Parathyroid adenoma (tissue), 2 donors: Measurements from ENCODE around the gene DCAF17.

Source experiments
- H2AFZ ChIP-seq: fragments of 300-600 bp; sonication (generic); one replicate; pipeline ENCODE4 v1.7.0; 2017; ENCODE audit warnings: antibody characterized with exemption, mild to moderate bottlenecking
- H3K27ac ChIP-seq: fragments of 300-600 bp; sonication (generic); one replicate; pipeline ENCODE4 v1.7.0; 2017
- H3K27me3 ChIP-seq: fragments of 300-600 bp; sonication (generic); one replicate; pipeline ENCODE4 v1.7.0; 2017; ENCODE audit warnings: low read length; ENCODE audit not compliant: control insufficient read depth, insufficient read depth
- H3K36me3 ChIP-seq: fragments of 300-600 bp; sonication (generic); one replicate; pipeline ENCODE4 v1.7.0; 2017; ENCODE audit warnings: low read length; ENCODE audit not compliant: control insufficient read depth, insufficient read depth
- H3K4me1 ChIP-seq: fragments of 300-600 bp; sonication (generic); one replicate; pipeline ENCODE4 v1.7.0; 2017; ENCODE audit warnings: control low read depth
- H3K4me2 ChIP-seq: fragments of 300-600 bp; sonication (generic); one replicate; pipeline ENCODE4 v1.7.0; 2017; ENCODE audit warnings: low read length
- H3K4me3 ChIP-seq: fragments of 300-600 bp; sonication (generic); one replicate; pipeline ENCODE4 v1.7.0; 2017; ENCODE audit warnings: low read depth, low read length
- H3K79me2 ChIP-seq: fragments of 300-600 bp; sonication (generic); one replicate; pipeline ENCODE4 v1.7.0; 2017; ENCODE audit warnings: control low read depth
- H3K9ac ChIP-seq: fragments of 300-600 bp; sonication (generic); one replicate; pipeline ENCODE4 v1.7.0; 2017; ENCODE audit warnings: mild to moderate bottlenecking
- H3K9me3 ChIP-seq: fragments of 300-600 bp; sonication (generic); one replicate; pipeline ENCODE4 v1.7.0; 2017; ENCODE audit warnings: low read length; ENCODE audit not compliant: control insufficient read depth
- CTCF ChIP-seq: fragments of 300-600 bp; sonication (generic); IDR thresholded peaks from one replicate; pipeline ENCODE4 v1.7.0; 2017; ENCODE audit warnings: antibody characterized with exemption, mild to moderate bottlenecking
- donor health status: primary hyperparathyroidism.

DCAF17 gene

GRCh38 chr2:171404261-171404660, 29.8 kb upstream of the DCAF17 start:
- Histone ChIP-seq H3K4me2 (no peak overlapping the region), H3K27me3 (no peaks in the 10 kb centered on the region), H2AFZ (no peak overlapping the region), H3K27ac (no peak overlapping the region), H3K79me2 (no peaks in the 10 kb centered on the region), H3K4me1 (peaks cover 5% of the 10 kb centered on the region), H3K4me3 (no peak overlapping the region), H3K9ac (no peak overlapping the region), H3K9me3 (no peaks in the 10 kb centered on the region), H3K36me3 (no peaks in the 10 kb centered on the region)
- no peak for TF ChIP-seq CTCF

GRCh38 chr2:171404719-171405118, 29.3 kb upstream of the DCAF17 start:
- Histone ChIP-seq H3K4me2 (no peak overlapping the region), H3K9me3 (no peaks in the 10 kb centered on the region), H3K4me3 (no peak overlapping the region), H3K4me1 (peaks cover 5% of the 10 kb centered on the region), H3K27ac (no peak overlapping the region), H3K27me3 (no peaks in the 10 kb centered on the region), H3K9ac (no peak overlapping the region), H3K36me3 (no peaks in the 10 kb centered on the region), H2AFZ (no peak overlapping the region), H3K79me2 (no peaks in the 10 kb centered on the region)
- no peak for TF ChIP-seq CTCF

GRCh38 chr2:171405546-171405945, 28.5 kb upstream of the DCAF17 start:
- H3K36me3 ChIP-seq: no peaks in the 10 kb centered on the region
- no peaks in the 10 kb centered on the region for H3K79me2 ChIP-seq
- peaks cover 8% of the 10 kb centered on the region for H3K4me1 ChIP-seq
- TF ChIP-seq CTCF: no peak
- H3K4me3 ChIP-seq: no peak overlapping the region
- no peak overlapping the region for H3K9ac ChIP-seq
- H3K27me3 ChIP-seq: no peaks in the 10 kb centered on the region
- H3K9me3 ChIP-seq: no peaks in the 10 kb centered on the region
- no peak overlapping the region for H2AFZ ChIP-seq
- no peak overlapping the region for H3K4me2 ChIP-seq
- no peak overlapping the region for H3K27ac ChIP-seq

GRCh38 chr2:171406044-171406443, 28.0 kb upstream of the DCAF17 start:
- TF ChIP-seq CTCF: no peak
- no peaks in the 10 kb centered on the region for H3K79me2 ChIP-seq
- H3K4me3 ChIP-seq: no peak overlapping the region
- no peak overlapping the region for H3K27ac ChIP-seq
- H3K27me3 ChIP-seq: no peaks in the 10 kb centered on the region
- H3K9ac ChIP-seq: no peak overlapping the region
- no peak overlapping the region for H3K4me2 ChIP-seq
- H3K4me1 ChIP-seq: peaks cover 8% of the 10 kb centered on the region
- no peaks in the 10 kb centered on the region for H3K36me3 ChIP-seq
- H3K9me3 ChIP-seq: no peaks in the 10 kb centered on the region
- no peak overlapping the region for H2AFZ ChIP-seq

GRCh38 chr2:171407030-171407675, 26.9 kb upstream of the DCAF17 start:
- H3K36me3 ChIP-seq: no peaks in the 10 kb centered on the region
- TF ChIP-seq CTCF: no peak
- H3K4me2 ChIP-seq: no peak overlapping the region
- peaks cover 8% of the 10 kb centered on the region for H3K4me1 ChIP-seq
- no peak overlapping the region for H3K4me3 ChIP-seq
- no peaks in the 10 kb centered on the region for H3K79me2 ChIP-seq
- H3K9ac ChIP-seq: no peak overlapping the region
- H3K9me3 ChIP-seq: no peaks in the 10 kb centered on the region
- no peak overlapping the region for H2AFZ ChIP-seq
- no peaks in the 10 kb centered on the region for H3K27me3 ChIP-seq
- H3K27ac ChIP-seq: no peak overlapping the region
